GM11168 (cell line): ENCODE measurements around the gene TECRL.

Experiments
- in situ Hi-C: fragments of 300-500 bp; cut with MboI; formaldehyde crosslinking; loops from one replicate; pipeline ENCODE4 v1.12.0; 2022; ENCODE audit warnings: low sequenced_read_pairs; ENCODE audit not compliant: unreplicated experiment

TECRL gene, protein sequence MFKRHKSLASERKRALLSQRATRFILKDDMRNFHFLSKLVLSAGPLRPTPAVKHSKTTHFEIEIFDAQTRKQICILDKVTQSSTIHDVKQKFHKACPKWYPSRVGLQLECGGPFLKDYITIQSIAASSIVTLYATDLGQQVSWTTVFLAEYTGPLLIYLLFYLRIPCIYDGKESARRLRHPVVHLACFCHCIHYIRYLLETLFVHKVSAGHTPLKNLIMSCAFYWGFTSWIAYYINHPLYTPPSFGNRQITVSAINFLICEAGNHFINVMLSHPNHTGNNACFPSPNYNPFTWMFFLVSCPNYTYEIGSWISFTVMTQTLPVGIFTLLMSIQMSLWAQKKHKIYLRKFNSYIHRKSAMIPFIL

GRCh38 chr4:64409300-64409699 lies at the start of gene TECRL:
Gene TECRL (minus strand): TSS chr4:64409450. CDS start chr4:64409351, 99 bp downstream.
- in situ Hi-C loops, result no loop called here

- in situ Hi-C loops, result no loop called here
Observed at GRCh38 chr4:64432674-64433073, 23.4 kb upstream of the TECRL start.

DNA sequence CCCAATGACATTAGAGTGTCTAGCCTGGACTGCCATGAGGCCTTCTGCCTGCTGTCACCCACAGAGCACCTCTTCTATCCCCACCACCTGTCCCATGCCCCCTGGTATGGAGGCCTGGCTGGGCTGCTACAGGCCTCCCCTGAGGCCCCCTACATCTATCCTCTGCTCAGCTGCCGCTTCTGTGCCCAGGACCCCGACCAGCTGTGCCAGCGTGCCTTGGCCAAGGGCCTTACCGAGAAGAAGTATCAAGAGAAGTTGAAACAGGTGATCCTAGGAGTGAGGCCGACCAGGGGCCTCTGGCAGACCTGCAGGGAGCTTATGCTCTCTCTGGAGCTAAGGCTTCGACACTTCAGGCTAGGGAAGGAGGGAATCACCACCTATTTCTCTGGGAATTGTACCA lies 21.7 kb upstream of the TECRL start:
- in situ Hi-C loops, result no loop called here

- in situ Hi-C loops, result no loop called here
Observed at GRCh38 chr4:64417974-64418373, 8.7 kb upstream of the TECRL start.

GRCh38 chr4:64407000-64407399 lies 2.2 kb downstream of the TECRL start:
- in situ Hi-C loops, result no loop called here

- in situ Hi-C loops, result no loop called here
Observed at GRCh38 chr4:64405761-64406160, 3.5 kb downstream of the TECRL start.

- in situ Hi-C loops, result no loop called here
Observed at GRCh38 chr4:64402684-64403083, 6.6 kb downstream of the TECRL start.

- in situ Hi-C loops, result no loop called here
Observed at GRCh38 chr4:64399313-64400109, 9.7 kb downstream of the TECRL start.

- in situ Hi-C loops, result no loop called here
Observed at GRCh38 chr4:64394469-64394868, 14.8 kb downstream of the TECRL start.

DNA sequence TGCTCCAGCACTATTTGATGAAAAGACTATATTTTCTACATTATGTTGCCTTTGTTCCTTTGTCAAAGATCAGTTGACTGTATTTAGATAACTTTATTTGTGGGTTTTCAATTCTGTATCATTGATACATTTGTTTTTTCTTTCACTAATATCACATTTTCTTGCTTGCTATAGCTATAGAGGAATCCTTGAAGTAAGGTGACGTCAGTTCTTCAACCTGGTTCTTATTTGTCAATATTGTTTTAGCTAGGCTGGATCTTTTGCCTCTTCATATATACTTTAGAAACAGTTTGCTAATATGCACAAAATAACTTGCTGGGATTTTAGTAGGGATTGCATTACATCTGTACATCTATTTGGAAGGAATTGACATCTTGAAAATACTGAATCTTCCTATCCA lies 21.0 kb downstream of the TECRL start:
- in situ Hi-C loops, result no loop called here

- in situ Hi-C loops, result no loop called here
Observed at GRCh38 chr4:64385220-64385619, 24.0 kb downstream of the TECRL start.

DNA sequence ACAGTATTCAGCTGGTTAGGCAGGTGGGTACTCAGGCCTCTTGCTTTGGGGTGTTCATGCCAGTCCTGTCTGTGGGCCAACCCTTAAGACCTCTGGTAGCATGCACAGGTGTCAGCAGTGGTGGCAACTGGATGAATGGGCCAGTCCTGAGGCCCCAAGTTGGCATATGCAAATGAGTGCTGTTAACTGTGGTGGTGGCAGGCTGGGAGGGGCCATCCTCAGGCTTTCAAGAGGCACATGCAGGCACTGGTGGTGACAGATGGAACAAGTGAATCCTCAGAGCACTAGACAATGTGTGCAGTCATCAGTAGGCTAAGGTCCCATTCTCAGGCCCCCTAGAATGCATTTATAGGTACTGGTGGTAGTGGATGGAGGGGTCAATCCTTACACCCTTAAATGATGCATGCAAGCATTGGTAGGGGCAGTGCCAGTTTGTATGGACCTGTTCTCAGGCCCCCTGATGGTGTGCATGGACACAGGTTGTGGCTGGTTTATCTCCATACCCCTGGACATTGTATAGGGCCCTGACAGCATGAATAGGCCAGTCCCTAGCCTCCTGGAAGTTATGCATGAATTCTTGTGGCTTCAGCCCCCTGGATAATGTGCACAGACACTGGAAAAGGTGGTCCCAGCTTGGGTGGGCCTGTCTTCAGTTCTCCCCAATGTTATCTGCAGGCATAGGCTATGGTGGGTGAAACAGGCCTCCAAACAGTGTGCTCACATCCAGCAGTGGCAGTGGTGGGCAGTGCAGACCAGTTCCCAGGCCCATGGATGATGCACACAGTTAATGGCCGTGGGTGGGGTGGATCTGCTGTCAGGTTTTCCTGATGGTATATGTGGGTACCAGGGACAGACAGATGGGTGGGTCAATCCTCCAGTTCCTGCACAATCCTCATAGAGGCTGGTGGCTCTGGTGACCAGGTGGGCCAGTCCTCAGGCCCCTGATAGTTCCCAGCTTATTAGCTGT lies 24.7 kb downstream of the TECRL start:
- in situ Hi-C loops, result no loop called here

GRCh38 chr4:64368741-64369140 lies 40.5 kb downstream of the TECRL start:
- in situ Hi-C loops, result no loop called here

DNA sequence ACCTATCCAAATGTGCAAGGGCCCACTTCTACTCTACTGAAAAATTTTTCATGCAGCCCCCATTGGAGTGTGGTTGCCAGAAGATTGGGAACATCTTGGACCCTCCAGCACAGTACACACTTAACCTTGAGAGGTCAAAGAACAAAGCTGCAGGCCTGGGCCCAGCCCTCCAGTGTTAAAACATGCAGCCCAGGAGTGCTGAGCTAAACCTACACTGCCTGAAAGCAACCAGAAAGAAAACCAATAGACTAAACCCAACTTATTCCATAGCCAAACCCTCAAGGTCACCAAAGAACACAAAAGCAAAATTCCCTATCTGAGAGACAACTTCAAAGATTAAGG lies 47.9 kb downstream of the TECRL start:
- in situ Hi-C loops, result no loop called here

- in situ Hi-C loops, result no loop called here
Observed at GRCh38 chr4:64360664-64361398, 48.4 kb downstream of the TECRL start.

GRCh38 chr4:64359489-64359888 lies 49.8 kb downstream of the TECRL start:
- in situ Hi-C loops, result no loop called here

GRCh38 chr4:64353904-64354303 lies 55.3 kb downstream of the TECRL start:
- in situ Hi-C loops, result no loop called here

DNA sequence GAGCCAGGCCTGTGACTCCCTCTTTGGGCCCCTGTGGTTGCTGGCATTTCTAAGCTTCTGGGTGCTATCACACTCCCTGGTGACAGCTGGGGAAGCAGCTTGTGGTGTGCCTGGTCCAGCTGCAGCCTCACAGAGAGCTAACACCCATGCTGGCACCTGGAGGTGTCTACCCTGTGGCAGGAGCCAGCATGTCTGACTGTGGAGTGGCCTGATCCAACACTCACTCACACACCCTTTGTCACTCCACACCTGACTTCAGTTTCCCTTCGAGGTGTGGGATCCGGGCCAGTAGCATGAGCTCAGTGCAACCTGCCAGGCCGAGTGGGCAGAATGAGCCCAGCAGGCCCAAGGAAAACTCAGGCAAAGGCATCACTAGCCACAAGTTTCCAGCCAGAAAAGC lies 67.5 kb downstream of the TECRL start:
- in situ Hi-C loops, result no loop called here

GRCh38 chr4:64340218-64341110 lies 68.8 kb downstream of the TECRL start:
- in situ Hi-C loops, result no loop called here
